ENCODE measurements around the gene TRAPPC6A. TPM values are rescaled to one million over a fixed set of nuclear protein-coding genes. Genes with fewer than 3 reads are reported as not detected.

The TRAPPC6A gene
- total RNA-seq, 1 experiment from 2014 or later: 26.9 TPM

GRCh38 chr19:45224645-45225044 lies 46.6 kb upstream of the TRAPPC6A start:
- H3K9ac ChIP-seq (ENCODE audit: low read length): no peak overlapping the region
- H3K9me3 ChIP-seq (ENCODE audit: control insufficient read depth in 1 of 2, insufficient read depth in 1 of 2, low read depth in 1 of 2, low read length in 2 of 2): no peaks in the 10 kb centered on the region
- H3K27me3 ChIP-seq (ENCODE audit: insufficient read depth, low read length): no peaks in the 10 kb centered on the region
- BruUV-seq (replicated peaks): no TSS peak
- H4K20me1 ChIP-seq (ENCODE audit: insufficient read depth): no peaks in the 10 kb centered on the region
- no peak overlapping the region for H2AFZ ChIP-seq (ENCODE audit: low read depth, low read length, poor library complexity, severe bottlenecking)
- H3K27ac ChIP-seq (ENCODE audit: low read depth, low read length): no peak overlapping the region
- intact Hi-C loops (cut with micrococcal nuclease): no loop called here
- no peak overlapping the region for H3K4me2 ChIP-seq (ENCODE audit: low read length)
- ChIA-PET POLR2A (no interaction called here), RAD21 (ENCODE audit: low non-redundant PET in 1 of 2, low total read pairs in 2 of 2, uncharacterized antibody in 2 of 2, unreplicated experiment in 2 of 2) (no interaction called here), CTCF (no interaction called here)
- no peaks in the 10 kb centered on the region for H3K36me3 ChIP-seq (ENCODE audit: control insufficient read depth in 1 of 2, insufficient read depth in 2 of 2, low read length in 2 of 2)
- no peak overlapping the region for H3K4me3 ChIP-seq (replicated peaks in 1 of 2; ENCODE audit: low read depth in 1 of 2, low read length in 2 of 2)
- no peaks in the 10 kb centered on the region for H3K4me1 ChIP-seq (ENCODE audit: control insufficient read depth in 1 of 2, insufficient read depth in 2 of 2, low read length in 2 of 2)
- ATAC-seq: no peak
- TF ChIP-seq JUND (IDR thresholded peaks at IDR 0.05) (no peak), POLR2AphosphoS5 (IDR thresholded peaks at IDR 0.05; ENCODE audit: low read depth, low read length) (no peak), SIN3A (IDR thresholded peaks at IDR 0.05; ENCODE audit: low read depth) (no peak), POLR2A (IDR thresholded peaks at IDR 0.05; ENCODE audit: borderline replicate concordance, extremely low read depth, insufficient read depth, insufficient read length) (no peak), EZH2 (IDR thresholded peaks at IDR 0.05) (no peak), ZFX (IDR thresholded peaks at IDR 0.05) (no peak), SRF (IDR thresholded peaks at IDR 0.05; ENCODE audit: low read depth) (no peak), ZBTB33 (IDR thresholded peaks at IDR 0.05; ENCODE audit: extremely low read depth, insufficient replicate concordance, low read length) (no peak), CBX3 (IDR thresholded peaks at IDR 0.05; ENCODE audit: low read depth) (no peak)
- H3K9me2 ChIP-seq (ENCODE audit: insufficient read depth): no peaks in the 10 kb centered on the region
- DNase-seq (ENCODE audit: low read depth, low spot score): no peak
- no peaks in the 10 kb centered on the region for H3K79me2 ChIP-seq (ENCODE audit: insufficient read depth, low read length)

GRCh38 chr19:45223879-45224278 lies 45.8 kb upstream of the TRAPPC6A start:
- Histone ChIP-seq H4K20me1 (ENCODE audit: insufficient read depth) (no peaks in the 10 kb centered on the region), H3K9ac (ENCODE audit: low read length) (no peak overlapping the region), H2AFZ (ENCODE audit: low read depth, low read length, poor library complexity, severe bottlenecking) (no peak overlapping the region), H3K27ac (ENCODE audit: low read depth, low read length) (no peak overlapping the region), H3K79me2 (ENCODE audit: insufficient read depth, low read length) (no peaks in the 10 kb centered on the region), H3K4me1 (ENCODE audit: control insufficient read depth in 1 of 2, insufficient read depth in 2 of 2, low read length in 2 of 2) (no peaks in the 10 kb centered on the region), H3K36me3 (ENCODE audit: control insufficient read depth in 1 of 2, insufficient read depth in 2 of 2, low read length in 2 of 2) (no peaks in the 10 kb centered on the region), H3K9me3 (ENCODE audit: control insufficient read depth in 1 of 2, insufficient read depth in 1 of 2, low read depth in 1 of 2, low read length in 2 of 2) (no peaks in the 10 kb centered on the region), H3K4me2 (ENCODE audit: low read length) (no peak overlapping the region), H3K9me2 (ENCODE audit: insufficient read depth) (no peaks in the 10 kb centered on the region), H3K27me3 (ENCODE audit: insufficient read depth, low read length) (no peaks in the 10 kb centered on the region), H3K4me3 (replicated peaks in 1 of 2; ENCODE audit: low read depth in 1 of 2, low read length in 2 of 2) (no peak overlapping the region)
- RAD21 ChIA-PET (ENCODE audit: low non-redundant PET in 1 of 2, low total read pairs in 2 of 2, uncharacterized antibody in 2 of 2, unreplicated experiment in 2 of 2): no interaction called here
- ATAC-seq (no peak), DNase-seq (ENCODE audit: low read depth, low spot score) (no peak)
- POLR2A ChIA-PET: no interaction called here
- BruUV-seq (replicated peaks): no TSS peak
- CTCF ChIA-PET: no interaction called here
- intact Hi-C loops (cut with micrococcal nuclease): no loop called here
- TF ChIP-seq SIN3A (IDR thresholded peaks at IDR 0.05; ENCODE audit: low read depth): no peak
- no peak for TF ChIP-seq POLR2A (IDR thresholded peaks at IDR 0.05; ENCODE audit: borderline replicate concordance, extremely low read depth, insufficient read depth, insufficient read length)
- TF ChIP-seq EGR1 (IDR thresholded peaks at IDR 0.05; ENCODE audit: low read depth): no peak
- TF ChIP-seq ATF3 (IDR thresholded peaks at IDR 0.05): no peak
- no peak for TF ChIP-seq EZH2 (IDR thresholded peaks at IDR 0.05)
- no peak for TF ChIP-seq YY1 (IDR thresholded peaks at IDR 0.05; ENCODE audit: extremely low read depth, insufficient replicate concordance, low read depth, low read length)
- no peak for TF ChIP-seq REST (IDR thresholded peaks at IDR 0.05; ENCODE audit: low read depth)
- no peak for TF ChIP-seq CBX3 (IDR thresholded peaks at IDR 0.05; ENCODE audit: low read depth)
- no peak for TF ChIP-seq ZBTB33 (IDR thresholded peaks at IDR 0.05; ENCODE audit: extremely low read depth, insufficient replicate concordance, low read length)
